Measurements from ENCODE around the gene APOL4.
"Not testable (repeated sequence)": the region's sequence is repeated elsewhere in the genome, so short reads cannot be mapped to it uniquely, and the experiment has no call there.

DNA sequence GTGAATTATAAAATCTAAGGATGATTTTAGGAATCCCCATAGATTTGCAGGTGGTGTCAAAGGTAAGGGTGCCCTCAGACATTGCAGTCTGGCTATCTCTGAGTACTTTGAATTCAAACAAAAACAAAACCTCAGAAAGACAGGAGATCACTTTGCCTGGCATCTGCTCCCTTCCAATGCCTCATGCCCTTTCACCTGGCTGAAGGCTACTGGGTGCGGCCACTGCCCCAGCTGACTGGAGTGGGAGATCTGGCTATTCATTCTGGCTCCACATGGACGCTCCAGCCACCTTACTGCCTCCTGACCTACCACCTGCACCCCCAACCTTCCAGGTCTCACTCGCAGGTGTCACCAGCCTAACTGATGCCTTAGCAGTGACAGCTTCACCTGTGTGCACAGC, 28.0 kb upstream of the APOL4 start:
- TF ChIP-seq, protein P1, sequence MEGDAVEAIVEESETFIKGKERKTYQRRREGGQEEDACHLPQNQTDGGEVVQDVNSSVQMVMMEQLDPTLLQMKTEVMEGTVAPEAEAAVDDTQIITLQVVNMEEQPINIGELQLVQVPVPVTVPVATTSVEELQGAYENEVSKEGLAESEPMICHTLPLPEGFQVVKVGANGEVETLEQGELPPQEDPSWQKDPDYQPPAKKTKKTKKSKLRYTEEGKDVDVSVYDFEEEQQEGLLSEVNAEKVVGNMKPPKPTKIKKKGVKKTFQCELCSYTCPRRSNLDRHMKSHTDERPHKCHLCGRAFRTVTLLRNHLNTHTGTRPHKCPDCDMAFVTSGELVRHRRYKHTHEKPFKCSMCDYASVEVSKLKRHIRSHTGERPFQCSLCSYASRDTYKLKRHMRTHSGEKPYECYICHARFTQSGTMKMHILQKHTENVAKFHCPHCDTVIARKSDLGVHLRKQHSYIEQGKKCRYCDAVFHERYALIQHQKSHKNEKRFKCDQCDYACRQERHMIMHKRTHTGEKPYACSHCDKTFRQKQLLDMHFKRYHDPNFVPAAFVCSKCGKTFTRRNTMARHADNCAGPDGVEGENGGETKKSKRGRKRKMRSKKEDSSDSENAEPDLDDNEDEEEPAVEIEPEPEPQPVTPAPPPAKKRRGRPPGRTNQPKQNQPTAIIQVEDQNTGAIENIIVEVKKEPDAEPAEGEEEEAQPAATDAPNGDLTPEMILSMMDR (IDR thresholded peaks at IDR 0.05) = not testable (repeated sequence)
- not testable (repeated sequence) for TF ChIP-seq POLR2A, EP300 (IDR thresholded peaks at IDR 0.05)
